A673 (cell line): ENCODE measurements around the gene LDHD. TPM values are rescaled to one million over a fixed set of nuclear protein-coding genes. Genes with fewer than 3 reads are reported as not detected.

Experiments used
- BruUV-seq: library from RNA; stranded (reverse); fragments of 400-500 nt; replicated peaks from 2 replicates; lab custom pipeline; 2021; lab: Mats Ljungman, UMichigan
- CTCF ChIA-PET: fragments of 300-600 bp; sonication (Branson Sonifier 250); formaldehyde crosslinking; loops from one replicate; lab custom pipeline; 2022; ENCODE audit warnings: antibody characterized with exemption; lab: Charles Lee
- POLR2A ChIA-PET: fragments of 300-600 bp; sonication (Branson Sonifier 250); formaldehyde crosslinking; loops from one replicate; lab custom pipeline; 2022; ENCODE audit warnings: antibody characterized with exemption; ENCODE audit not compliant: low non-redundant PET; lab: Charles Lee
- DNase-seq: peaks from one replicate; pipeline ENCODE4 v3.0.0-alpha.2; 2015; ENCODE audit warnings: low spot score
- H3K27ac ChIP-seq: fragments of 200-600 bp; sonication (generic); 2 replicates; pipeline ENCODE4 v1.5.1; 2016; ENCODE audit warnings: mixed run types, low read depth, mild to moderate bottlenecking, mixed read lengths, antibody characterized with exemption, low read length; ENCODE audit not compliant: poor library complexity, severe bottlenecking
- H3K27me3 ChIP-seq: fragments of 200-600 bp; sonication (generic); replicated peaks from 2 replicates; pipeline ENCODE4 v1.6.1; 2017; ENCODE audit warnings: mixed run types, low read depth, mild to moderate bottlenecking, mixed read lengths, antibody characterized with exemption, low read length; ENCODE audit not compliant: insufficient read depth, poor library complexity
- H3K36me3 ChIP-seq: fragments of 200-600 bp; sonication (generic); 2 replicates; pipeline ENCODE4 v1.6.1; 2016; ENCODE audit warnings: mixed run types, mild to moderate bottlenecking, mixed read lengths, antibody characterized with exemption, low read length; ENCODE audit not compliant: insufficient read depth, poor library complexity, severe bottlenecking
- H3K4me1 ChIP-seq: fragments of 200-600 bp; sonication (generic); 2 replicates; pipeline ENCODE4 v1.6.1; 2017; ENCODE audit warnings: mixed run types, mild to moderate bottlenecking, mixed read lengths, antibody characterized with exemption, low read length; ENCODE audit not compliant: insufficient read depth, poor library complexity, severe bottlenecking
- H3K4me3 ChIP-seq: fragments of 200-600 bp; sonication (generic); 2 replicates; pipeline ENCODE4 v1.5.1; 2016; ENCODE audit warnings: low read depth, mixed run types, mild to moderate bottlenecking, mixed read lengths, low read length; ENCODE audit not compliant: poor library complexity, severe bottlenecking
- H3K9me3 ChIP-seq: fragments of 200-600 bp; sonication (generic); 2 replicates; pipeline ENCODE4 v1.6.1; 2016; ENCODE audit warnings: mixed run types, low read depth, mild to moderate bottlenecking, mixed read lengths, antibody characterized with exemption, low read length; ENCODE audit not compliant: poor library complexity, severe bottlenecking
- CTCF ChIP-seq: fragments of 300-800, 200-600 bp; sonication (generic); conservative IDR thresholded peaks from 2 replicates; pipeline ENCODE4 v1.5.1; 2017; ENCODE audit warnings: low read depth, mild to moderate bottlenecking, antibody characterized with exemption, low read length, moderate library complexity, mixed read lengths
- EZH2 ChIP-seq: fragments of 200-600 bp; sonication (generic); IDR thresholded peaks from 2 replicates; pipeline ENCODE4 v1.6.1; 2017; ENCODE audit warnings: borderline replicate concordance, low read depth, mild to moderate bottlenecking, mixed read lengths, antibody characterized with exemption, low read length; ENCODE audit not compliant: poor library complexity, severe bottlenecking
- intact Hi-C: fragments of 100-400 bp; cut with micrococcal nuclease; formaldehyde crosslinking; loops from one replicate; pipeline ENCODE4 v1.10.0; 2022; ENCODE audit not compliant: unreplicated experiment
- total RNA-seq: library from RNA; stranded (reverse); gene quantifications from 2 replicates; pipeline ENCODE4 v1.2.3, GENCODE V29; 2021

The LDHD gene
- total RNA-seq, 1 experiment from 2014 or later, result not detected

GRCh38 chr16:75079346-75079926 lies 37.1 kb downstream of the LDHD start:
- Histone ChIP-seq H3K36me3 (no peaks in the 10 kb centered on the region), H3K27ac (no peak overlapping the region), H3K4me1 (peaks cover 5% of the 10 kb centered on the region), H3K4me3 (no peak overlapping the region), H3K9me3 (no peaks in the 10 kb centered on the region), H3K27me3 (no peaks in the 10 kb centered on the region)
- no peak for DNase-seq
- ChIA-PET POLR2A (no interaction called here), CTCF (no interaction called here)
- intact Hi-C loops, result no loop called here
- no TSS peak for BruUV-seq
- no peak for TF ChIP-seq CTCF
- TF ChIP-seq EZH2, result no peak

GRCh38 chr16:75078886-75079285 lies 37.7 kb downstream of the LDHD start:
- Histone ChIP-seq H3K4me1 (peaks cover 5% of the 10 kb centered on the region), H3K4me3 (no peak overlapping the region), H3K27ac (no peak overlapping the region), H3K27me3 (no peaks in the 10 kb centered on the region), H3K36me3 (no peaks in the 10 kb centered on the region), H3K9me3 (no peaks in the 10 kb centered on the region)
- CTCF ChIA-PET, result no interaction called here
- intact Hi-C loops, result no loop called here
- no peak for TF ChIP-seq CTCF
- TF ChIP-seq EZH2, result no peak
- POLR2A ChIA-PET, result no interaction called here
- BruUV-seq, result no TSS peak
- DNase-seq, result no peak

- Histone ChIP-seq H3K27me3 (no peaks in the 10 kb centered on the region), H3K4me1 (no peaks in the 10 kb centered on the region), H3K4me3 (no peak overlapping the region), H3K9me3 (no peaks in the 10 kb centered on the region), H3K27ac (no peak overlapping the region), H3K36me3 (no peaks in the 10 kb centered on the region)
- ChIA-PET CTCF (no interaction called here), POLR2A (no interaction called here)
- intact Hi-C loops, result no loop called here
- no peak for TF ChIP-seq EZH2
- no peak for TF ChIP-seq CTCF
- BruUV-seq, result no TSS peak
- DNase-seq, result no peak
Observed at GRCh38 chr16:75075688-75076268, 40.8 kb downstream of the LDHD start.
